IMR-90 (cell line): Measurements from ENCODE around the gene RPA4. TPM values are rescaled to one million over a fixed set of nuclear protein-coding genes. Genes with fewer than 3 reads are reported as not detected.

Experiments
- ATAC-seq: fragments of 200-7000 bp; cut with Tn5 transposase; 2 replicates; pipeline ENCODE4 v1.9.1; 2020; ENCODE audit warnings: low read depth, mild to moderate bottlenecking, moderate library complexity
- BruUV-seq: library from RNA; stranded (reverse); fragments of 400-500 nt; replicated peaks from 2 replicates; lab custom pipeline; 2021; lab: Mats Ljungman, UMichigan
- CTCF ChIA-PET: fragments of 300-600 bp; formaldehyde crosslinking; extraction: SDS; loops from one replicate; lab custom pipeline; 2021; ENCODE audit warnings: antibody characterized with exemption; lab: Yijun Ruan, JAX
- POLR2A ChIA-PET: fragments of 300-600 bp; sonication (Branson Sonifier 250); formaldehyde crosslinking; loops from one replicate; lab custom pipeline; 2022; ENCODE audit warnings: antibody characterized with exemption; ENCODE audit not compliant: unreplicated experiment; lab: Charles Lee
- DNase-seq: peaks from one replicate; pipeline ENCODE4 v3.0.0; 2013
- H2AFZ ChIP-seq: replicated peaks from 2 replicates; pipeline ENCODE3; 2013; ENCODE audit warnings: low read length, mild to moderate bottlenecking; ENCODE audit not compliant: poor library complexity
- H2AK5ac ChIP-seq: 2 replicates; pipeline ENCODE4 v1.6.1; 2013; ENCODE audit warnings: low read depth, low read length, inconsistent platforms
- H2AK9ac ChIP-seq: replicated peaks from 2 replicates; pipeline ENCODE3; 2013; ENCODE audit warnings: mild to moderate bottlenecking, low read depth, low read length, moderate library complexity; ENCODE audit not compliant: poor library complexity
- H2BK120ac ChIP-seq: 2 replicates; pipeline ENCODE4 v1.6.1; 2013; ENCODE audit warnings: low read depth, low read length, inconsistent platforms
- H2BK15ac ChIP-seq: 3 replicates; pipeline ENCODE4 v1.6.1; 2013; ENCODE audit warnings: low read depth, low read length, inconsistent platforms
- H2BK20ac ChIP-seq: 2 replicates; pipeline ENCODE4 v1.6.1; 2013; ENCODE audit warnings: low read depth, mild to moderate bottlenecking, inconsistent platforms, low read length, moderate library complexity
- H2BK5ac ChIP-seq: 2 replicates; pipeline ENCODE4 v1.6.1; 2013; ENCODE audit warnings: mild to moderate bottlenecking, low read depth, low read length, inconsistent platforms; ENCODE audit not compliant: poor library complexity, severe bottlenecking
- H3K14ac ChIP-seq: replicated peaks from 2 replicates; pipeline ENCODE4 v1.6.1; 2013; ENCODE audit warnings: low read depth, low read length, inconsistent platforms
- H3K18ac ChIP-seq: 2 replicates; pipeline ENCODE4 v1.6.1; 2013; ENCODE audit warnings: low read depth, low read length, control low read depth
- H3K23ac ChIP-seq: 2 replicates; pipeline ENCODE4 v1.6.1; 2013; ENCODE audit warnings: low read depth, low read length, inconsistent platforms
- H3K27ac ChIP-seq: 2 replicates; pipeline ENCODE4 v1.5.1; 2013; ENCODE audit warnings: mild to moderate bottlenecking, control low read depth, low read length; ENCODE audit not compliant: insufficient read depth
- H3K27me3 ChIP-seq: 2 replicates; pipeline ENCODE4 v1.6.1; 2013; ENCODE audit warnings: low read length; ENCODE audit not compliant: control insufficient read depth, insufficient read depth
- H3K36me3 ChIP-seq: 2 replicates; pipeline ENCODE4 v1.6.1; 2013; ENCODE audit warnings: low read length, mixed read lengths; ENCODE audit not compliant: control insufficient read depth, insufficient read depth
- H3K4ac ChIP-seq: 2 replicates; pipeline ENCODE4 v1.6.1; 2013; ENCODE audit warnings: low read depth, low read length, inconsistent platforms
- H3K4me1 ChIP-seq: 2 replicates; pipeline ENCODE4 v1.6.1; 2013; ENCODE audit warnings: low read length, mixed read lengths; ENCODE audit not compliant: control insufficient read depth, insufficient read depth
- H3K4me2 ChIP-seq: 2 replicates; pipeline ENCODE4 v1.6.1; 2013; ENCODE audit warnings: low read depth, mild to moderate bottlenecking, control low read depth, low read length, moderate library complexity
- H3K4me3 ChIP-seq: 2 replicates; pipeline ENCODE4 v1.5.1; 2013; ENCODE audit warnings: low read depth, mild to moderate bottlenecking, control low read depth, low read length, moderate library complexity; ENCODE audit not compliant: insufficient read depth
- H3K56ac ChIP-seq: 2 replicates; pipeline ENCODE4 v1.6.1; 2013; ENCODE audit warnings: low read length, inconsistent platforms; ENCODE audit not compliant: insufficient read depth; ENCODE audit errors: extremely low read depth
- H3K79me1 ChIP-seq, 2 experiments: 2 replicates each; pipeline ENCODE4 v1.6.1; 2013; ENCODE audit warnings: low read length in 2 of 2, inconsistent platforms in 1 of 2, low read depth in 1 of 2
- H3K9ac ChIP-seq: 2 replicates; pipeline ENCODE4 v1.6.1; 2013; ENCODE audit warnings: low read depth, low read length, control low read depth
- H3K9me1 ChIP-seq: 2 replicates; pipeline ENCODE4 v1.6.1; 2013; ENCODE audit warnings: low read length, inconsistent platforms; ENCODE audit not compliant: insufficient read depth
- H3K9me3 ChIP-seq: 2 replicates; pipeline ENCODE4 v1.6.1; 2013; ENCODE audit warnings: low read length; ENCODE audit not compliant: control insufficient read depth, insufficient read depth
- H4K20me1 ChIP-seq: 2 replicates; pipeline ENCODE4 v1.6.1; 2013; ENCODE audit warnings: low read length, inconsistent platforms; ENCODE audit not compliant: insufficient read depth
- H4K5ac ChIP-seq: 2 replicates; pipeline ENCODE4 v1.6.1; 2013; ENCODE audit warnings: mild to moderate bottlenecking, low read depth, low read length, control low read depth
- H4K8ac ChIP-seq, 2 experiments: 2 replicates each; pipeline ENCODE4 v1.6.1; 2013; ENCODE audit warnings: low read depth in 2 of 2, low read length in 2 of 2, control low read depth in 1 of 2, inconsistent platforms in 1 of 2
- H4K91ac ChIP-seq: 2 replicates; pipeline ENCODE4 v1.6.1; 2013; ENCODE audit warnings: low read depth, low read length, inconsistent platforms; ENCODE audit not compliant: insufficient read depth
- BHLHE40 ChIP-seq: fragments of 150-350 bp; IDR thresholded peaks from 2 replicates; pipeline ENCODE4 v1.6.1; 2016; ENCODE audit warnings: mild to moderate bottlenecking, low read depth, low read length
- FOS ChIP-seq: fragments of 150-350 bp; IDR thresholded peaks from 2 replicates; pipeline ENCODE4 v1.6.1; 2016; ENCODE audit warnings: low read depth, low read length
- MAFK ChIP-seq: IDR thresholded peaks from 2 replicates; pipeline ENCODE4 v1.6.1; 2012; ENCODE audit warnings: low read depth, low read length, improper control_type of control experiment
- MAZ ChIP-seq: IDR thresholded peaks from 2 replicates; pipeline ENCODE4 v1.6.1; 2012; ENCODE audit warnings: low read depth, mild to moderate bottlenecking, low read length, improper control_type of control experiment, moderate library complexity, borderline replicate concordance
- NFE2L2 ChIP-seq: fragments of 150-350 bp; IDR thresholded peaks from 2 replicates; pipeline ENCODE4 v1.6.1; 2016; ENCODE audit warnings: low read depth, mild to moderate bottlenecking, low read length
- POLR2A ChIP-seq: IDR thresholded peaks from 2 replicates; pipeline ENCODE4 v1.6.1; 2012; ENCODE audit warnings: mild to moderate bottlenecking, low read depth, low read length
- RAD21 ChIP-seq: IDR thresholded peaks from 2 replicates; pipeline ENCODE4 v1.6.1; 2012; ENCODE audit warnings: low read length, improper control_type of control experiment
- RCOR1 ChIP-seq: IDR thresholded peaks from 2 replicates; pipeline ENCODE4 v1.6.1; 2012; ENCODE audit warnings: mild to moderate bottlenecking, low read length, improper control_type of control experiment; ENCODE audit not compliant: insufficient replicate concordance
- RFX5 ChIP-seq: IDR thresholded peaks from 2 replicates; pipeline ENCODE4 v1.8.0; 2012; ENCODE audit warnings: low read depth, mild to moderate bottlenecking, low read length, moderate library complexity
- SMC3 ChIP-seq: fragments of 150-350 bp; IDR thresholded peaks from 2 replicates; pipeline ENCODE4 v1.6.1; 2016; ENCODE audit warnings: low read depth, mild to moderate bottlenecking, antibody characterized with exemption, low read length, moderate library complexity
- WGBS, 2 experiments: methylation state at CpG; one replicate each; pipeline versions ENCODE4 v1.1.5 to v1.1.7; 2013; ENCODE audit warnings: missing lambda C conversion rate in 2 of 2; ENCODE audit not compliant: insufficient read length in 1 of 2; ENCODE audit errors: extremely low coverage in 2 of 2; 5-methylcytosine and 5-hydroxymethylcytosine counted together
- dilution Hi-C: fragments of 300-500 bp; cut with HindIII; formaldehyde crosslinking; loops from one replicate; pipeline ENCODE4 v1.14.3; 2018; ENCODE audit warnings: low sequenced_read_pairs; ENCODE audit not compliant: unreplicated experiment
- in situ Hi-C: fragments of 300-500 bp; cut with MboI; formaldehyde crosslinking; loops from 3 replicates; pipeline ENCODE4 v1.14.3; 2019; ENCODE audit warnings: low sequenced_read_pairs, inconsistent platforms, mixed read lengths
- intact Hi-C: fragments of 100-400 bp; cut with micrococcal nuclease; formaldehyde crosslinking; loops from 2 replicates; pipeline ENCODE4 v1.10.0; 2022
- polyA plus RNA-seq, 3 experiments: library from polyadenylated mRNA; depleted of rRNA; stranded (reverse); fragments of >200 nt; gene quantifications; 2 replicates each; pipeline ENCODE4 v1.2.3, GENCODE V29; 2012; ENCODE audit warnings: low replicate concordance in 1 of 3
- total RNA-seq: library from RNA; depleted of rRNA; stranded (reverse); fragments of >200 nt; gene quantifications from 2 replicates; pipeline ENCODE4 v1.2.3, GENCODE V29; 2012
- TF ChIP-seq, protein P1 (sequence below): fragments of 150-350 bp; IDR thresholded peaks from 2 replicates; pipeline ENCODE4 v1.6.1; 2016; ENCODE audit warnings: low read depth, mild to moderate bottlenecking, low read length, moderate library complexity, borderline replicate concordance
- TF ChIP-seq, protein P2 (sequence below): fragments of 150-350 bp; IDR thresholded peaks from 2 replicates; pipeline ENCODE4 v1.6.1; 2017; ENCODE audit warnings: mild to moderate bottlenecking, antibody characterized with exemption, low read length, low read depth
- TF ChIP-seq, protein P3 (sequence below): conservative IDR thresholded peaks from 2 replicates; pipeline ENCODE4 v1.5.1; 2012; ENCODE audit warnings: mild to moderate bottlenecking, low read depth, low read length, improper control_type of control experiment

The RPA4 gene
- total and polyA plus RNA-seq, 2 of the 4 experiments (the other 2 are of a cell fraction), result 0.36 to 2.5 TPM

DNA sequence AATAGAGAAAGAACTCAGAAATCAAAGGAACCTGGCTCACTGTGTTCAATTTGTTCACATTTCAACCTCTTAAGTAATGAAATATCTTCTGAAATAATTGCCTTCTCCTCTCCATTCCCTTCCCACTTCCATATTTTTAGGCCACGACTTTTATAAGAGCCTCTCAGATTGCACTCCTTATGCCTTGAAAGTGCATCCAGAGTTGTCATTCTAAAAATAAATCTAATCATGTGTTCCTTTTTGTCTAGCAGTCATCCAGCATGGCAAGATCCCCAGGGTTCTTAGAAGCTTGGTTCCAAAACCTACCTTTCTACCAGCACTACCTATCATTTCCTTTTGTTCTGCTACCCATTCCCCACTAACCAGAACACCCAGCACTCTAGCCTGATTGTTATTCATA is 42.4 kb upstream of the RPA4 start:
- no peaks in the 10 kb centered on the region for H4K20me1 ChIP-seq
- no peak overlapping the region for H3K14ac ChIP-seq
- H3K79me1 ChIP-seq, result no peaks in the 10 kb centered on the region
- no peak overlapping the region for H2BK120ac ChIP-seq
- no peak overlapping the region for H2BK15ac ChIP-seq
- WGBS, 2 experiments, result 60% methylated on average over 1 of the region's 1 CpG; no CpG with 5 or more reads in 1 of the 2 experiments
- no peak overlapping the region for H3K56ac ChIP-seq
- intact Hi-C loops, result no loop called here
- no peak for DNase-seq
- no peak overlapping the region for H4K5ac ChIP-seq
- H3K27ac ChIP-seq, result no peak overlapping the region
- dilution Hi-C loops, result no loop called here
- no peaks in the 10 kb centered on the region for H3K4me1 ChIP-seq
- H2AK9ac ChIP-seq, result no peak overlapping the region
- no peak for ATAC-seq
- no peak overlapping the region for H3K18ac ChIP-seq
- TF ChIP-seq RCOR1 (no peak), NFE2L2 (no peak), RFX5 (no peak), MAFK (no peak), BHLHE40 (no peak), POLR2A (no peak), FOS (no peak), SMC3 (no peak), RAD21 (no peak), MAZ (no peak)
- TF ChIP-seq, protein P1, sequence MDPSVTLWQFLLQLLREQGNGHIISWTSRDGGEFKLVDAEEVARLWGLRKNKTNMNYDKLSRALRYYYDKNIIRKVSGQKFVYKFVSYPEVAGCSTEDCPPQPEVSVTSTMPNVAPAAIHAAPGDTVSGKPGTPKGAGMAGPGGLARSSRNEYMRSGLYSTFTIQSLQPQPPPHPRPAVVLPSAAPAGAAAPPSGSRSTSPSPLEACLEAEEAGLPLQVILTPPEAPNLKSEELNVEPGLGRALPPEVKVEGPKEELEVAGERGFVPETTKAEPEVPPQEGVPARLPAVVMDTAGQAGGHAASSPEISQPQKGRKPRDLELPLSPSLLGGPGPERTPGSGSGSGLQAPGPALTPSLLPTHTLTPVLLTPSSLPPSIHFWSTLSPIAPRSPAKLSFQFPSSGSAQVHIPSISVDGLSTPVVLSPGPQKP, result no peak
- TF ChIP-seq, protein P2, sequence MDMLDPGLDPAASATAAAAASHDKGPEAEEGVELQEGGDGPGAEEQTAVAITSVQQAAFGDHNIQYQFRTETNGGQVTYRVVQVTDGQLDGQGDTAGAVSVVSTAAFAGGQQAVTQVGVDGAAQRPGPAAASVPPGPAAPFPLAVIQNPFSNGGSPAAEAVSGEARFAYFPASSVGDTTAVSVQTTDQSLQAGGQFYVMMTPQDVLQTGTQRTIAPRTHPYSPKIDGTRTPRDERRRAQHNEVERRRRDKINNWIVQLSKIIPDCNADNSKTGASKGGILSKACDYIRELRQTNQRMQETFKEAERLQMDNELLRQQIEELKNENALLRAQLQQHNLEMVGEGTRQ, result no peak
- TF ChIP-seq, protein P3, sequence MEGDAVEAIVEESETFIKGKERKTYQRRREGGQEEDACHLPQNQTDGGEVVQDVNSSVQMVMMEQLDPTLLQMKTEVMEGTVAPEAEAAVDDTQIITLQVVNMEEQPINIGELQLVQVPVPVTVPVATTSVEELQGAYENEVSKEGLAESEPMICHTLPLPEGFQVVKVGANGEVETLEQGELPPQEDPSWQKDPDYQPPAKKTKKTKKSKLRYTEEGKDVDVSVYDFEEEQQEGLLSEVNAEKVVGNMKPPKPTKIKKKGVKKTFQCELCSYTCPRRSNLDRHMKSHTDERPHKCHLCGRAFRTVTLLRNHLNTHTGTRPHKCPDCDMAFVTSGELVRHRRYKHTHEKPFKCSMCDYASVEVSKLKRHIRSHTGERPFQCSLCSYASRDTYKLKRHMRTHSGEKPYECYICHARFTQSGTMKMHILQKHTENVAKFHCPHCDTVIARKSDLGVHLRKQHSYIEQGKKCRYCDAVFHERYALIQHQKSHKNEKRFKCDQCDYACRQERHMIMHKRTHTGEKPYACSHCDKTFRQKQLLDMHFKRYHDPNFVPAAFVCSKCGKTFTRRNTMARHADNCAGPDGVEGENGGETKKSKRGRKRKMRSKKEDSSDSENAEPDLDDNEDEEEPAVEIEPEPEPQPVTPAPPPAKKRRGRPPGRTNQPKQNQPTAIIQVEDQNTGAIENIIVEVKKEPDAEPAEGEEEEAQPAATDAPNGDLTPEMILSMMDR, result no peak
- H3K4ac ChIP-seq, result no peak overlapping the region
- H4K91ac ChIP-seq, result no peak overlapping the region
- no peaks in the 10 kb centered on the region for H3K9me1 ChIP-seq
- no peaks in the 10 kb centered on the region for H3K9me3 ChIP-seq
- POLR2A ChIA-PET, result no interaction called here
- H2BK20ac ChIP-seq, result no peak overlapping the region
- no peak overlapping the region for H3K4me2 ChIP-seq
- in situ Hi-C loops, result no loop called here
- CTCF ChIA-PET, result no interaction called here
- no peaks in the 10 kb centered on the region for H3K36me3 ChIP-seq
- no peak overlapping the region for H3K4me3 ChIP-seq
- no TSS peak for BruUV-seq
- no peak overlapping the region for H2AK5ac ChIP-seq
- no peak overlapping the region for H4K8ac ChIP-seq
- no peak overlapping the region for H3K9ac ChIP-seq
- H2BK5ac ChIP-seq, result no peak overlapping the region
- H3K27me3 ChIP-seq, result no peaks in the 10 kb centered on the region
- H2AFZ ChIP-seq, result no peak overlapping the region
- no peak overlapping the region for H3K23ac ChIP-seq
